Measurements from ENCODE around the gene KAT2A. TPM values are rescaled to one million over a fixed set of nuclear protein-coding genes. Genes with fewer than 3 reads are reported as not detected.

The KAT2A gene
- total RNA-seq, 6 experiments from 2014 or later = 21.5 to 36.2 (median 25.3) TPM

DNA sequence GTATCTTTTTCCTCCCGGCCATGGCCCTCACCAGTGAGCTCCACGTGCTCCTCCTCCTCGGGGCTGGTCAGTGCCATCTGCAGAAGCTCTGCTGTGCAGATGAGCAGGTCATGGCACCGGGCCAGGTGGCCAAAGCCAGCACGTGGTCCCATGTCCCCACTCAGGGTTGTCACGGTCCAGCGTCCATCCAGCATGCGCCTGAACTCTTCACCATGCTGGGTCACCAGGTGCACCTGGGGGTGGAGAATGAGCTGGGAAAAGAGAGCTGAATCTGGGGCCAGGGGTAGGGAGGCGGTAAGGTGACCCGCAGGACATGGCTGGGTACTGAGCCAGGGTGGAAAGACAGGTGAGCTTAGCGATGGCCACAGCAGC lies 9.9 kb downstream of the KAT2A start:
- Mint-ChIP-seq H3K9me3 (no peaks in the 10 kb centered on the region), H3K4me1 (ENCODE audit: low read depth) (peaks cover 12% of the 10 kb centered on the region), H3K27ac (peak overlapping the region; percentile 94; the same call in 1 of the 2 replicates), H3K4me3 (no peak overlapping the region; the same call in 1 of the 2 replicates), H3K27me3 (ENCODE audit: insufficient read depth) (no peaks in the 10 kb centered on the region; the same call in 1 of the 2 replicates), H3K36me3 (ENCODE audit: low read depth) (no peaks in the 10 kb centered on the region)
- DNase-seq = no peak
- TF ChIP-seq, protein P1, sequence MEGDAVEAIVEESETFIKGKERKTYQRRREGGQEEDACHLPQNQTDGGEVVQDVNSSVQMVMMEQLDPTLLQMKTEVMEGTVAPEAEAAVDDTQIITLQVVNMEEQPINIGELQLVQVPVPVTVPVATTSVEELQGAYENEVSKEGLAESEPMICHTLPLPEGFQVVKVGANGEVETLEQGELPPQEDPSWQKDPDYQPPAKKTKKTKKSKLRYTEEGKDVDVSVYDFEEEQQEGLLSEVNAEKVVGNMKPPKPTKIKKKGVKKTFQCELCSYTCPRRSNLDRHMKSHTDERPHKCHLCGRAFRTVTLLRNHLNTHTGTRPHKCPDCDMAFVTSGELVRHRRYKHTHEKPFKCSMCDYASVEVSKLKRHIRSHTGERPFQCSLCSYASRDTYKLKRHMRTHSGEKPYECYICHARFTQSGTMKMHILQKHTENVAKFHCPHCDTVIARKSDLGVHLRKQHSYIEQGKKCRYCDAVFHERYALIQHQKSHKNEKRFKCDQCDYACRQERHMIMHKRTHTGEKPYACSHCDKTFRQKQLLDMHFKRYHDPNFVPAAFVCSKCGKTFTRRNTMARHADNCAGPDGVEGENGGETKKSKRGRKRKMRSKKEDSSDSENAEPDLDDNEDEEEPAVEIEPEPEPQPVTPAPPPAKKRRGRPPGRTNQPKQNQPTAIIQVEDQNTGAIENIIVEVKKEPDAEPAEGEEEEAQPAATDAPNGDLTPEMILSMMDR (IDR thresholded peaks at IDR 0.05) = no peak

DNA sequence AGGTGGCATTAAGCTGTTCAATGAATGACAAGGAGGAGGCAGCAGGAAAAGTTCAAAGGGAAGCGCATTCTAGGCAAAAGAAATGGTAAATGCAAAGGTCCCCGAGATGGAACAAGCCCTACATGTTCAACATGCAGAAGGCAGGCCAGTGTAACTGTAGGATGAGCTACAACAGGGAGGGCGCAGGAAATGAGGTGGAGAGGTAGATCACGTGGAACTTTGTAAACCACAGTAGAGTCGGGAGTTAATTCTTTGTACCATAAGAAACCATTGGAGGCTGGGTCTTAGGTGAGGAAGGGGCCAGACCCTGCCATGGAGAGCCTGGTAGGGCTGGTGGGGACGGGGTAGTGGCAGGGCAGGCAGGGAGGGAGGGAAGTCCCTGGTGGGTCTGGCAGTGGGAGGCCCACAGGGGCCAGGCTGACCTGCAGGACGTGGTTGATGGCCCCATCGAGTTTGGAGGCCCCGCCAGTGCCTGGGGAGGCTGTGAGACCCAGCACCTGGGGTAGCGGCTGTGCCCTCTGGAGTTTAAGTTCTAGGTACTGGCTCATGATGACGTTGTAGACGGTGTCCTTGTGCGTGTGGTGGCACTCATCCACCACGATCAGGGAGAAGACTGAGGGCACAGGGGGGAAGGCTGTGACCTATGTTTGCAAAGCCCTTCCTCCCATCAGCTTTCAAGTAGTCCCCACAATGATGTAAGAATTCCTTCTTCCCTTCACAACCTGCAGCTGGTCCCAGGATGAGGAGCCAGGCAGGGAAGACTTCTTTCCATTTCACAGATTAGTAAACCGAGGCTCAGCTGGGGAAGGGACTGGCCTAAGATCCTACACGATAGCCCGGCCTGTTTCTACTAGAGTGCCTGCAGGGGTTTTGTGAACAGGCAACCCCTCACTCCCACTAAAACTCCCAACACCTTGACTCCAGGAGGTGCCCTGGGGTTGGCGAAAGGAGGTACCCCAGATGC lies 10.6 kb downstream of the KAT2A start:
- Mint-ChIP-seq H3K27ac (no peak overlapping the region), H3K4me1 (ENCODE audit: low read depth) (peaks cover 12% of the 10 kb centered on the region), H3K4me3 (no peak overlapping the region), H3K27me3 (ENCODE audit: insufficient read depth) (peaks cover 3% of the 10 kb centered on the region; the same call in 1 of the 2 replicates), H3K9me3 (no peaks in the 10 kb centered on the region), H3K36me3 (ENCODE audit: low read depth) (no peaks in the 10 kb centered on the region)
- TF ChIP-seq, protein P1 (IDR thresholded peaks at IDR 0.05) = no peak
- no peak for DNase-seq

DNA sequence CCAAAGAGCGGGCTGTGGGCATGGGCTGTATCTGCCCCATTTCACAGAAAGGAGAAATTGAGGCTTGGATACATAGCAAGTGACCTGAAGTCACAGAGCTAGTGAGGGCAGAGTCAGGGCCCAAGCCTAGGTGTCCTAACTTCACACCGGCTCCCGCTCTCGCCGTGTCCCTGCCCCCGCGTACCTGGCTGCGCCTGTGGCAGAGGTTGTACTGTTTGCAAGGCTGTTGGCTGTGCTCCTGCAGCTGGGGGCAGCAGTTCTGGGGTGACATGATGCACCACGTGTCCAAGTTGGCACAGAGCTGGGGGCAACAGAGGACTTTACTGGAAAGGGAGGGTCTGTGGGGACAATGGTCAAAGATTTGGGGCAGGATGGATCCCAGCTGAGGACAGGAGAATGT lies 12.1 kb downstream of the KAT2A start:
- H3K9me3 Mint-ChIP-seq = no peaks in the 10 kb centered on the region
- H3K27ac Mint-ChIP-seq = no peak overlapping the region
- no peak for DNase-seq
- no peak overlapping the region for H3K4me3 Mint-ChIP-seq
- TF ChIP-seq, protein P1 (IDR thresholded peaks at IDR 0.05) = no peak
- peaks cover 3% of the 10 kb centered on the region; the same call in 1 of the 2 replicates for H3K27me3 Mint-ChIP-seq (ENCODE audit: insufficient read depth)
- H3K36me3 Mint-ChIP-seq (ENCODE audit: low read depth) = no peaks in the 10 kb centered on the region
- H3K4me1 Mint-ChIP-seq (ENCODE audit: low read depth) = peaks cover 12% of the 10 kb centered on the region

DNA sequence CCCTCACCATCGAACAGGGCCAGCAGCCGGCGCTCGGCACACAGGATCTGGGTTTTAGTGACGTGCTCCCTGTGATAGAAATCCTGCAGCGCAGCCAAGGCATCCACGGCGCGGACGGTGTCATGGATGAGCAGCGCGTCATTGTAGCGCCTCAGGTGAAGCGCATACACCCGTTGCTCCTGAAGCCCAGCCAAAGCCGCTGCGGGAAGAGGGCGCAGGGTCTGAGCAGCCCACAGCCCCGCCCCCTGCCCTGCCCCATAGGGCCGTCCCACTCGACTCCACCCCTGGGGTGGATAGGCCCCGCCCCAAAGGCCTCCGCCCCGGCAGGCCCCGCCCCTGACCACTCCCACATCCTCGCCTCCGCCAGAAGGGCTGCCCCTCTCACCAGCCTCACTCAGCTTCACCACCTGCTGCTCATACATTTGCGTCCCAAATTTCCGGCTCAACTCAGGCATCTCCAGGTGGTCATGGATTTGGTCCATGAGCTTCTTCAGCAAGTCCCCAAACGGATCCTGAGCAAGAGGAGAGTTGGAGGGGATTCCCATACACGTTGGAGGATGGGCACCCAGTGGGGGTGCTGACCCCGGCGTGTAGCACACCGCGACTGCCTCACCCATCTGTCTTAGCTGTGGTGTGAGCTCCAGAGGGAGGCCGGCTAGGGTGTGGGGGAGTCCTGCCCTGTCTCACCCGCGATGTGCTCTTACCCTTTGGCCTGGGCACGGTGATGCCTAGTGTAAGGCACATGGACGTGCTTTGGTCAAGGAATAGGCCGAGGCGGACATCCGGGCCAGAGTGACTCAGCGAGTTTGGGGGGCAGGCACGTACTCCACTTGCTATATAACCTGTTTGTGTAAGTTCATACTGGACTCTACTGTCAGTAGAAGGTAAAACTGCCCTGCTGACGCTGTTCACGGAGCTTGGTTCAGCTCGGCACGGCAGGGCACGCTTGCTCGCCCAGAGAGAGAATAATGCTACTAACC lies 13.3 kb downstream of the KAT2A start:
- Mint-ChIP-seq H3K4me1 (ENCODE audit: low read depth) (peaks cover 12% of the 10 kb centered on the region), H3K4me3 (no peak overlapping the region), H3K27ac (no peak overlapping the region), H3K36me3 (ENCODE audit: low read depth) (no peaks in the 10 kb centered on the region), H3K9me3 (no peaks in the 10 kb centered on the region), H3K27me3 (ENCODE audit: insufficient read depth) (peaks cover 3% of the 10 kb centered on the region; the same call in 1 of the 2 replicates)
- DNase-seq = no peak
- TF ChIP-seq, protein P1 (IDR thresholded peaks at IDR 0.05) = no peak

DNA sequence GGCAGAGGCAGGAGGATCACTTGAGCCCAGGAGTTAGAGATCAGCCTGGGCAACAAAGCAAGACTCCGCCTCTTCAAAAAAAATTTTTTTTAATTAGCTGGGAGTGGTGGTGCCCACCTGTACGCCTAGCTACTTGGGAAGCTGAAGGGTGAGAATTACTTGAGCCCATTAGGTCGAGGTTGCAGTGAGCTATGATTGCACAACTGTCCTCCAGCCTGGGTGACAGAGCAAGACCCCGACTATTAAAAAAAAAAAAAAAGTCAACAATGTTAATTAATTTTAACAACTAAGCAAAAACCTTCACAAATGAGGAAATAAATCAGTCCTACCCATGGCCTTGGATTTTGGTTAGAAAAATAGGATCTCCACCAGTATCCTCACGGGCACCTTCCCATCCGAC lies 14.0 kb downstream of the KAT2A start:
- no peaks in the 10 kb centered on the region for H3K9me3 Mint-ChIP-seq
- H3K27me3 Mint-ChIP-seq (ENCODE audit: insufficient read depth) = peaks cover 8% of the 10 kb centered on the region; the same call in 1 of the 2 replicates
- no peak overlapping the region for H3K27ac Mint-ChIP-seq
- no peaks in the 10 kb centered on the region for H3K36me3 Mint-ChIP-seq (ENCODE audit: low read depth)
- no peak overlapping the region for H3K4me3 Mint-ChIP-seq
- DNase-seq = no peak
- TF ChIP-seq, protein P1 (IDR thresholded peaks at IDR 0.05) = no peak
- H3K4me1 Mint-ChIP-seq (ENCODE audit: low read depth) = peaks cover 4% of the 10 kb centered on the region

Data from HFFc6 (cell line).